ENCODE measurements around the gene NRXN3.

DNA sequence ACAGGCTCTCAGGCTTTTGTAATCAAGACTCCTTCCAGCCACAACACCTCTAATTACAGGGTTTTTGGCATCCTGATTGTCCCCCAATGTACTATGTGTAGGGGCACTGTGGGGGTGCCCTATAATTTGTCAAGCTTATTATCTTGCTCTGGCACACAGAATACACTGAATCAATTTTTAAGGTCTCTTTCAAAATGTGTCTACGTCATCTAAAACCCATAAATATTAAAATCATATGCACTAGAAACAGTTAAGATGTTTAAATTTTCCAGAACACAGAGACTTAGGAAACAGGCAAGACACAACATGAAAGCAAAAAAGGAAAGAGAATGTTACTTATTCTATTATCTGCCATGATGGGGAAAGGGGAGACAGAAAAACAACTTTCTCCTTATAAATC is 665.7 kb downstream of the NRXN3 start:
- no peak for TF ChIP-seq TARDBP (IDR thresholded peaks at IDR 0.05)
- TF ChIP-seq FOXM1 (IDR thresholded peaks at IDR 0.05; ENCODE audit: borderline replicate concordance): no peak
- TF ChIP-seq, protein P1, sequence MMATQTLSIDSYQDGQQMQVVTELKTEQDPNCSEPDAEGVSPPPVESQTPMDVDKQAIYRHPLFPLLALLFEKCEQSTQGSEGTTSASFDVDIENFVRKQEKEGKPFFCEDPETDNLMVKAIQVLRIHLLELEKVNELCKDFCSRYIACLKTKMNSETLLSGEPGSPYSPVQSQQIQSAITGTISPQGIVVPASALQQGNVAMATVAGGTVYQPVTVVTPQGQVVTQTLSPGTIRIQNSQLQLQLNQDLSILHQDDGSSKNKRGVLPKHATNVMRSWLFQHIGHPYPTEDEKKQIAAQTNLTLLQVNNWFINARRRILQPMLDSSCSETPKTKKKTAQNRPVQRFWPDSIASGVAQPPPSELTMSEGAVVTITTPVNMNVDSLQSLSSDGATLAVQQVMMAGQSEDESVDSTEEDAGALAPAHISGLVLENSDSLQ (IDR thresholded peaks at IDR 0.05): no peak
- no peak for TF ChIP-seq HDGF (IDR thresholded peaks at IDR 0.05; ENCODE audit: borderline replicate concordance)
- no peak for TF ChIP-seq ELF4 (IDR thresholded peaks at IDR 0.05)

Data from HEK293T (cell line).